Mesothelial cell of epicardium (in vitro differentiated cells): Measurements from ENCODE around the gene SOX21. TPM values are rescaled to one million over a fixed set of nuclear protein-coding genes. Genes with fewer than 3 reads are reported as not detected.
A peak's percentile ranks its signal among the peaks of the same experiment; 100 is the strongest.

Source experiments
- DNase-seq, 2 experiments: peaks; one replicate each; pipeline ENCODE4 v3.0.0; 2021; ENCODE audit warnings: low spot score in 2 of 2; ENCODE audit not compliant: unreplicated experiment in 2 of 2
- H3K27ac Mint-ChIP-seq: 2 replicates; pipeline ENCODE4 v1.8.0; 2021; ENCODE audit warnings: mixed read lengths
- H3K27me3 Mint-ChIP-seq: 2 replicates; pipeline ENCODE4 v1.8.0; 2021; ENCODE audit warnings: low read depth, mixed read lengths
- H3K36me3 Mint-ChIP-seq: 2 replicates; pipeline ENCODE4 v1.8.0; 2021; ENCODE audit warnings: mixed read lengths
- H3K4me1 Mint-ChIP-seq: 2 replicates; pipeline ENCODE4 v1.8.0; 2021; ENCODE audit warnings: mixed read lengths
- H3K4me3 Mint-ChIP-seq: 2 replicates; pipeline ENCODE4 v1.8.0; 2021; ENCODE audit warnings: mild to moderate bottlenecking, moderate library complexity, mixed read lengths
- H3K9me3 Mint-ChIP-seq: 2 replicates; pipeline ENCODE4 v1.8.0; 2021; ENCODE audit warnings: mixed read lengths
- CTCF ChIP-seq: fragments of 200-600 bp; sonication (generic); IDR thresholded peaks from one replicate; pipeline ENCODE4 v1.5.0; 2021; ENCODE audit warnings: antibody characterized with exemption; ENCODE audit not compliant: unreplicated experiment
- total RNA-seq: library from RNA; stranded (reverse); gene quantifications from 3 replicates; pipeline ENCODE4 v1.2.1, GENCODE V29; 2021

Gene SOX21
- total RNA-seq, 1 donor from 2014 or later: not detected

GRCh38 chr13:94706843-94707399 is 5.4 kb downstream of the SOX21 start:
- Mint-ChIP-seq H3K4me3 (no peak overlapping the region), H3K9me3 (no peaks in the 10 kb centered on the region), H3K27me3 (peaks cover 94% of the 10 kb centered on the region), H3K4me1 (peaks cover 31% of the 10 kb centered on the region), H3K27ac (no peak overlapping the region), H3K36me3 (no peaks in the 10 kb centered on the region)
- no peak for TF ChIP-seq CTCF
- DNase-seq: no peak

DNA sequence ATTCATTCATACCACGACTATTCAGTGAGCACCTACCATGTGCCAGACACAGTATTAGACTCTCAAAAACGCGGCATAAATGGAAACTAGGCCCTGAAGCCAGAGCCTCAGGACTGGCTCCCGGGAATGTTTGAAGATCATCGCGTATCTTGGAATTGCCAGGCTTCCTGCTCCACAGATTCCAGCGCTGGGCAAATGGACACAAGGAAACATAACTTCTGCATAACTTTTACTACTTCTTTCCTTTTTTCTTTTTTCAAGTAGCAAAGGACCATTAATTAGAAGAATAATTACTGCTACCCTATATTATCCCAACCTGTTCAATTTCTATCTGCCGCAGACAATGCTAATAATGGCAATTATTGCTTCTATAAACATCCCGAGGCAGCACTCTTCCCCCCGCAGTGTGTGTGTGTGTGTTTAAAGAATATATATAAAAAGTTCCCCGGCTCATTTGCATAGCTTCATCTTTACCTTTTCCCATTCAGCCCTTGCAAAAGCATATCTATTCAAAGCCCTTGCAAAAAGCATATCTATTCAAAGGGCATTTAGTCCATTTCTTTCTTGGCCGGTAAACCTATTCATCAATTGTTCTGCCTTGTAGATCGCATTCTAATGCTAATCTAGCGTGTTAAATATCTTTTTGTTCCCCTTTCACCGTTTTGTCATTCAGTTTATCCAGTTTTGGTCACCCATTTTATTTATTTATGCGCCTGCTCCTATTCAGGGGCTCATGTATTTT is 6.1 kb downstream of the SOX21 start:
- no peak for TF ChIP-seq CTCF
- DNase-seq: no peak
- Mint-ChIP-seq H3K27ac (no peak overlapping the region), H3K9me3 (no peaks in the 10 kb centered on the region), H3K4me1 (peaks cover 31% of the 10 kb centered on the region), H3K27me3 (peaks cover 97% of the 10 kb centered on the region), H3K36me3 (no peaks in the 10 kb centered on the region), H3K4me3 (no peak overlapping the region)

GRCh38 chr13:94705081-94706030 is 7.0 kb downstream of the SOX21 start:
- H3K27me3 Mint-ChIP-seq: peaks cover 99% of the 10 kb centered on the region

DNA sequence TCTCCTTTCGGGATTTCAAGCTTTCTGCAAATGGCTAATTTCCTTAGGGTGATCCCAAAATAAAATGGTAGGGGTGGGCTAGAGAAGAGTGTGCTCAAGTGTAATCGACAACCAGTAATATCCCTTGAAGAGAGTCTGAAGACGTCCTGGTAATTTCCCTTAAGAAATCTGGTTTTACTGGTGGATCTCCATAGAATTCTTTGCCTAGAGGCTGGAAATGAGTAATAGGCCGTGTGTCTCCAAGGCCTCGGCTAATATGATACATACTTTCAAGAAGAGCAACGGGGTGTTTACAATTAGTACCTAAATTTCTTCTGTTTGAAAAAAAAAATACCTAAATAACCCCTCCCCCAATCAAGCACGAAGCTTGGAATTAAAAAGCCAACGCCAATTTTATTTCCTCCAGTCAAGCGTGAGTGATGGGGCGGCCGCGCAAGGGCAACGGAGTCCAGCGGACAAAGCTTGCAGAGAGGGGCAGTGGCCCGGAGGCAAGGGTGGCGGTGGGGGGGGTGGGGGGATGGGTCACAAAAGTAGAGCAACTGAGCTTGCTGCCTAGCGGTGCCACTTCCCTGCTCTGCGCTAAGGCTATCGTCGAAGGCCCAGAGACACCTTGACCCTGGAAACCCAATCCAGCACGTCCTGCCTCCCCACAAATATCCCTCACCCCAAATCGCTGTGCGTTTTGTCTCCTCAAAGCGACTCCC is 7.8 kb downstream of the SOX21 start:
- H3K4me1 Mint-ChIP-seq: peaks cover 33% of the 10 kb centered on the region
- no peak overlapping the region for H3K27ac Mint-ChIP-seq
- no peak for TF ChIP-seq CTCF
- no peak for DNase-seq
- H3K9me3 Mint-ChIP-seq: no peaks in the 10 kb centered on the region
- no peaks in the 10 kb centered on the region for H3K36me3 Mint-ChIP-seq
- no peak overlapping the region for H3K4me3 Mint-ChIP-seq
- peaks cover 100% of the 10 kb centered on the region for H3K27me3 Mint-ChIP-seq

More at GRCh38 chr13:94705081-94706030, 7.0 kb downstream of the SOX21 start:
- Mint-ChIP-seq H3K9me3 (no peaks in the 10 kb centered on the region), H3K27ac (no peak overlapping the region), H3K4me3 (no peak overlapping the region), H3K4me1 (peaks cover 31% of the 10 kb centered on the region), H3K36me3 (no peaks in the 10 kb centered on the region)
- TF ChIP-seq CTCF: no peak
- no peak for DNase-seq

GRCh38 chr13:94703721-94704314 is 8.5 kb downstream of the SOX21 start:
- Mint-ChIP-seq H3K4me1 (peaks cover 33% of the 10 kb centered on the region), H3K27me3 (peaks cover 100% of the 10 kb centered on the region), H3K4me3 (peak overlapping the region; percentile 14), H3K27ac (no peak overlapping the region), H3K36me3 (no peaks in the 10 kb centered on the region), H3K9me3 (no peaks in the 10 kb centered on the region)
- no peak for DNase-seq
- TF ChIP-seq CTCF: no peak
